ENCODE data around the gene NGEF. TPM values are rescaled to one million over a fixed set of nuclear protein-coding genes. Genes with fewer than 3 reads are reported as not detected.

The NGEF gene
- total RNA-seq, 4 donors from 2014 or later = 0.29 to 18.4 (median 5.2) TPM

- Histone ChIP-seq H3K4me3 (no peak overlapping the region), H3K9me3 (no peaks in the 10 kb centered on the region), H3K27me3 (no peaks in the 10 kb centered on the region), H3K36me3 (no peaks in the 10 kb centered on the region), H3K4me1 (no peaks in the 10 kb centered on the region), H3K27ac (no peak overlapping the region)
- intact Hi-C loops (cut with DNase I; ENCODE audit: low total_unique reads) = no loop called here
- TF ChIP-seq CTCF (IDR thresholded peaks at IDR 0.05) = no peak
- TF ChIP-seq POLR2A (IDR thresholded peaks at IDR 0.05) = no peak
- no peak for DNase-seq
Measured at GRCh38 chr2:232882505-232883115, 130.4 kb downstream of the NGEF start.

GRCh38 chr2:232882085-232882484 is 131.0 kb downstream of the NGEF start:
- Histone ChIP-seq H3K4me3 (no peak overlapping the region), H3K27me3 (no peaks in the 10 kb centered on the region), H3K4me1 (no peaks in the 10 kb centered on the region), H3K9me3 (no peaks in the 10 kb centered on the region), H3K27ac (no peak overlapping the region), H3K36me3 (no peaks in the 10 kb centered on the region)
- DNase-seq = no peak
- intact Hi-C loops (cut with DNase I; ENCODE audit: low total_unique reads) = no loop called here
- TF ChIP-seq CTCF (IDR thresholded peaks at IDR 0.05) (no peak), POLR2A (IDR thresholded peaks at IDR 0.05) (no peak)

- DNase-seq = no peak
- H3K27me3 ChIP-seq = peaks cover 0 to 1% of the 10 kb centered on the region in 2 donors
- no peak overlapping the region for H3K4me3 ChIP-seq
- no peak for TF ChIP-seq POLR2A (IDR thresholded peaks at IDR 0.05)
- no peak for TF ChIP-seq CTCF (IDR thresholded peaks at IDR 0.05)
- intact Hi-C loops (cut with DNase I; ENCODE audit: low total_unique reads) = no loop called here
- H3K27ac ChIP-seq = no peak overlapping the region
- no peaks in the 10 kb centered on the region for H3K9me3 ChIP-seq
- no peaks in the 10 kb centered on the region for H3K36me3 ChIP-seq
- H3K4me1 ChIP-seq = peaks cover 0 to 4% of the 10 kb centered on the region in 2 donors
Measured at GRCh38 chr2:232880764-232881351, 132.2 kb downstream of the NGEF start.

GRCh38 chr2:232879618-232880494 is 133.2 kb downstream of the NGEF start:
- Histone ChIP-seq H3K27me3 (peaks cover 0 to 6% of the 10 kb centered on the region in 2 donors), H3K9me3 (no peaks in the 10 kb centered on the region), H3K4me3 (no peak overlapping the region), H3K4me1 (peaks cover 0 to 7% of the 10 kb centered on the region in 2 donors), H3K27ac (no peak overlapping the region), H3K36me3 (no peaks in the 10 kb centered on the region)
- intact Hi-C loops (cut with DNase I; ENCODE audit: low total_unique reads) = no loop called here
- DNase-seq = no peak
- TF ChIP-seq POLR2A (IDR thresholded peaks at IDR 0.05) = no peak
- TF ChIP-seq CTCF (IDR thresholded peaks at IDR 0.05) = no peak

Measured in uterus (tissue), 4 donors.